ENCODE measurements around the gene TBATA. TPM values are rescaled to one million over a fixed set of nuclear protein-coding genes. Genes with fewer than 3 reads are reported as not detected.

TBATA gene
- total and polyA plus RNA-seq, 9 donors = 0.08 to 0.21 (median 0.09) TPM; not detected in 6

- Histone ChIP-seq H3K27ac (ENCODE audit: low read length) (peak overlapping the region; percentile 7), H3K4me3 (ENCODE audit: low read length) (no peak overlapping the region), H3K36me3 (ENCODE audit: control insufficient read depth, insufficient read depth, low read length) (no peaks in the 10 kb centered on the region), H3K4me1 (ENCODE audit: control insufficient read depth, insufficient read depth, low read length) (peaks cover 41% of the 10 kb centered on the region), H3K9me3 (replicated peaks; ENCODE audit: control insufficient read depth, low read depth, low read length) (no peaks in the 10 kb centered on the region), H3K27me3 (ENCODE audit: control insufficient read depth, insufficient read depth, low read length) (no peaks in the 10 kb centered on the region)
- 83% methylated on average over 10 of the region's 16 CpGs for WGBS (ENCODE audit: insufficient coverage)
- DNase-seq = peak; percentile 40
Observed at GRCh38 chr10:70779511-70780369, 5.4 kb downstream of the TBATA start.

- H3K4me1 ChIP-seq (ENCODE audit: control insufficient read depth, insufficient read depth, low read length) = peaks cover 41% of the 10 kb centered on the region
- no peak overlapping the region for H3K27ac ChIP-seq (ENCODE audit: low read length)
- H3K36me3 ChIP-seq (ENCODE audit: control insufficient read depth, insufficient read depth, low read length) = no peaks in the 10 kb centered on the region
- 46% methylated on average over 2 of the region's 2 CpGs for WGBS (ENCODE audit: insufficient coverage)
- H3K27me3 ChIP-seq (ENCODE audit: control insufficient read depth, insufficient read depth, low read length) = no peaks in the 10 kb centered on the region
- H3K9me3 ChIP-seq (replicated peaks; ENCODE audit: control insufficient read depth, low read depth, low read length) = no peaks in the 10 kb centered on the region
- no peak overlapping the region for H3K4me3 ChIP-seq (ENCODE audit: low read length)
- peak; percentile 48 for DNase-seq
Observed at GRCh38 chr10:70779088-70779487, 6.1 kb downstream of the TBATA start.

GRCh38 chr10:70778267-70778924 lies 6.8 kb downstream of the TBATA start:
- Histone ChIP-seq H3K36me3 (ENCODE audit: control insufficient read depth, insufficient read depth, low read length) (no peaks in the 10 kb centered on the region), H3K27me3 (ENCODE audit: control insufficient read depth, insufficient read depth, low read length) (no peaks in the 10 kb centered on the region), H3K27ac (ENCODE audit: low read length) (no peak overlapping the region), H3K9me3 (replicated peaks; ENCODE audit: control insufficient read depth, low read depth, low read length) (no peaks in the 10 kb centered on the region), H3K4me3 (ENCODE audit: low read length) (no peak overlapping the region), H3K4me1 (ENCODE audit: control insufficient read depth, insufficient read depth, low read length) (peaks cover 41% of the 10 kb centered on the region)
- no peak for DNase-seq
- 56% methylated on average over 3 of the region's 9 CpGs for WGBS (ENCODE audit: insufficient coverage)

DNA sequence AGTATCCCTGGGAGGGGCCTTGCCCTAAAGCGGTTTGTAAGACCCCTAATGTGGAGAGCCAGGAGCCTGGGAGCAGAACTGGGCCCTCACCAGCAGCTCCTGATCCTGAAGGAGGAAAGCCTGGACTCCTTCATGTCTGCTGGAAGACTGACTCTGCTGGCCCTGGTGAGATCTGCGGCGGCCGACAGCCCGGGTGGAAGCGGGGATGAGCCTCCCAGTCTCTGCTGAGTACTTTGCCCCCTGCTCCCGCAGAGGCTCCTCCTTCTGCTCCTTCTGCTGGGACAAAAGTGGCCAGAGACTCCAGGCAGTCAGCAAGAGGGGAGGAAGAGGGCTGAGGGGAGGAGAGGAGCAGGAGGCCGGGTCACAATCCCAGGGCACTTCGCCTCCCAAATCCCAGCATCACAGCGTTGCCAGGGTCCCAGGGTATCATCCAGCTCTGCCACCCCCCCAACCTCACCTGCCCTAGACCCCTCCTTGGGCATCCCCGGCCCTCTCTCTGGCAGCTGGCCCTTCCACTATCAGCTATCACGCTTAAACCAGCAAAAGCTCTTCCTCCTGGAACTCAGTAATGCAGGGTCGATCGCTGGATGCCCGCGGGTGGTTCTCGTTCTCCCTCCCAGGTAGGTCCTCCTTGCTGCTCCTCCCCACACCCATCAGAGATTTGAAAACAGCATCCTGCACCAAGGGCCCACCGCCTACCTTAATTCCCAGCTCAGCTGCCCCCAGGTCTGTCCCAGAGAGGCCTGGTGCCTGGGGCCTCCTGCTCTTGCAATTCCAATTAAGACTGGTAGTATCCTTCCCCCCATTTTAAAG lies 7.9 kb downstream of the TBATA start:
- Histone ChIP-seq H3K4me3 (ENCODE audit: low read length) (no peak overlapping the region), H3K36me3 (ENCODE audit: control insufficient read depth, insufficient read depth, low read length) (no peaks in the 10 kb centered on the region), H3K27me3 (ENCODE audit: control insufficient read depth, insufficient read depth, low read length) (no peaks in the 10 kb centered on the region), H3K9me3 (replicated peaks; ENCODE audit: control insufficient read depth, low read depth, low read length) (no peaks in the 10 kb centered on the region), H3K27ac (ENCODE audit: low read length) (no peak overlapping the region), H3K4me1 (ENCODE audit: control insufficient read depth, insufficient read depth, low read length) (peaks cover 32% of the 10 kb centered on the region)
- DNase-seq = no peak
- 84% methylated on average over 10 of the region's 18 CpGs for WGBS (ENCODE audit: insufficient coverage)

GRCh38 chr10:70776455-70777005 lies 8.6 kb downstream of the TBATA start:
- DNase-seq = no peak
- H3K4me1 ChIP-seq (ENCODE audit: control insufficient read depth, insufficient read depth, low read length) = peaks cover 27% of the 10 kb centered on the region
- no peak overlapping the region for H3K4me3 ChIP-seq (ENCODE audit: low read length)
- 74% methylated on average over 7 of the region's 11 CpGs for WGBS (ENCODE audit: insufficient coverage)
- no peaks in the 10 kb centered on the region for H3K36me3 ChIP-seq (ENCODE audit: control insufficient read depth, insufficient read depth, low read length)
- no peak overlapping the region for H3K27ac ChIP-seq (ENCODE audit: low read length)
- H3K9me3 ChIP-seq (replicated peaks; ENCODE audit: control insufficient read depth, low read depth, low read length) = no peaks in the 10 kb centered on the region
- H3K27me3 ChIP-seq (ENCODE audit: control insufficient read depth, insufficient read depth, low read length) = no peaks in the 10 kb centered on the region

- Histone ChIP-seq H3K27me3 (ENCODE audit: control insufficient read depth, insufficient read depth, low read length) (no peaks in the 10 kb centered on the region), H3K27ac (ENCODE audit: low read length) (no peak overlapping the region), H3K4me3 (ENCODE audit: low read length) (no peak overlapping the region), H3K4me1 (ENCODE audit: control insufficient read depth, insufficient read depth, low read length) (peaks cover 27% of the 10 kb centered on the region), H3K9me3 (replicated peaks; ENCODE audit: control insufficient read depth, low read depth, low read length) (no peaks in the 10 kb centered on the region), H3K36me3 (ENCODE audit: control insufficient read depth, insufficient read depth, low read length) (no peaks in the 10 kb centered on the region)
- DNase-seq = no peak
- WGBS (ENCODE audit: insufficient coverage) = 80% methylated on average over 8 of the region's 13 CpGs
Observed at GRCh38 chr10:70775679-70776454, 9.3 kb downstream of the TBATA start.

DNA sequence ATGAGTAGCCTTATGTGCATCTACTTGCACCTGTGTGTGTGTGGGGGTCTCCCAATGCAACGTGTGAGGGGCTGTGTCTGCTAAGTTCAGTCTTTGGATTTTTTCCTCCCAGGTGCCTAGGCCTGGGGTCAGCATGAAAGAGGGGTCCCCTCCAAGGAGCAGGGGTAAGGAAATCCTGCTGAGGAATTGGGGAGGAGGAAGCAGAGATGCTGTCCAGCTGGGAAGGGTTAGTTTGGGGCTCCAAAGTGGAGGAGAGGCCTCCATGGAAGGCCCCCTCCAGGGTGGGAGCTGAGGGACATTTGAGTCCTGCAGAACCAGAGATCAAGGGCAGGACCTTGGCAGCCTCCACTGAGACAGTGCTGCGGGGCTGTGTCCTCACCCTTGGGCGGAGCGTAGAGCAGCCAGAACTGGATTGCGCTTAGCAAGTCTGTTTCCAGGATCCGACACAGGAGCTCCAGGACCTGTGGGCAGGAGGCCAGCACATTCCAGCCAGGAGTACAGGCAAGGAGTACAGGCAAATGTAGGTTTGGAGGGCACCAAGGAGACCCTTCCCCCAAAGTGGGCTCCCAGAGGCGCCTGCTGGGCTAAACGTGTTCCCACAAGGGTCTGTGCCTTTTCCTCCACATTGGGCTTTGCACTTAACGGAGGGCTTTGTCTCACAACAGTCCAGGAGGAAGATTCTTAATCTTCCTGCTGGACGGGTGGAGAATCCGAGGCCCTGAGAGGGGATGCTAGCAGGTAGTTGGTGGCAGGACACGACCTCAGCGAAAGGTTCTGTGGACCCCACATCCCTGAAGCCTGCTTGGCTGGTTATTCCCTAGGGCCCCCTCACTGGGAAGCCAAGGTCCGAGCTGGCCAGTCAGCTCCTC lies 10.1 kb downstream of the TBATA start:
- H3K4me3 ChIP-seq (ENCODE audit: low read length) = no peak overlapping the region
- H3K36me3 ChIP-seq (ENCODE audit: control insufficient read depth, insufficient read depth, low read length) = no peaks in the 10 kb centered on the region
- WGBS (ENCODE audit: insufficient coverage) = 58% methylated on average over 7 of the region's 14 CpGs
- no peak for DNase-seq
- no peak overlapping the region for H3K27ac ChIP-seq (ENCODE audit: low read length)
- H3K9me3 ChIP-seq (replicated peaks; ENCODE audit: control insufficient read depth, low read depth, low read length) = no peaks in the 10 kb centered on the region
- H3K27me3 ChIP-seq (ENCODE audit: control insufficient read depth, insufficient read depth, low read length) = no peaks in the 10 kb centered on the region
- H3K4me1 ChIP-seq (ENCODE audit: control insufficient read depth, insufficient read depth, low read length) = peaks cover 26% of the 10 kb centered on the region

GRCh38 chr10:70773965-70774809 lies 11.0 kb downstream of the TBATA start:
- Histone ChIP-seq H3K9me3 (replicated peaks; ENCODE audit: control insufficient read depth, low read depth, low read length) (no peaks in the 10 kb centered on the region), H3K27me3 (ENCODE audit: control insufficient read depth, insufficient read depth, low read length) (no peaks in the 10 kb centered on the region), H3K27ac (ENCODE audit: low read length) (no peak overlapping the region), H3K4me1 (ENCODE audit: control insufficient read depth, insufficient read depth, low read length) (peaks cover 18% of the 10 kb centered on the region), H3K4me3 (ENCODE audit: low read length) (no peak overlapping the region), H3K36me3 (ENCODE audit: control insufficient read depth, insufficient read depth, low read length) (no peaks in the 10 kb centered on the region)
- DNase-seq = no peak
- WGBS (ENCODE audit: insufficient coverage) = 77% methylated on average over 10 of the region's 14 CpGs
